ENCODE results near the gene GYPC.

DNA sequence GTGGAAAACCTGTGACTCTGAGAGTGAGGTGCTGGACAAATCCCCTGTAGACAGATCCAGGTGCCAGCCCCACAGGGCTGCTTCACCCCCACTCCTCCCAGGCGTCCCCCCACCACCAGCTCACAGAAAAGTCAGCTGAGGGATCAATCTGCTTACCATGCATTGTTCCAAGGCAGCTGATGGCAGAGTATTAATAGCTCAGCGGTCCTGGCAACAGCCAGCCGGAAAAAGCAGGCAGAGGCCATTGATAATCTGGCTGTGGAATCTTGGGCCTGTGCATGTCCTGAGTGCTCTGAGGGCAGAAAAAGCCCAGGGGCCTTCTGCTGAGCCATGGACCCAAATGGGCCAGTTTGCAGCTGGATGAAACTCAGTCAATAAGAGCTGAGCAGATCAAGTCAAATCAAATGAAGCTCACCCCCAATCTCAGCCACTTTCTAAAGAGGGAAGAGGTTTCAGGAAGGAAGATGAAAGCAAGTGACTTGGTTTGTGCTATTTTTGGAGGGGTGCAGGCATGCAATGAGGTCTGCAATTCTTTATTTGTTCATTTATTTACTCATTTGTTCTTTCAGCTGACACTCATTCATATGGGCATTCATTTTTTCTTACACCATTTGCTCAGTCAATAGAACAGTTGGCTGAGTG is 63.4 kb downstream of the GYPC start:
- TF ChIP-seq, protein P1, sequence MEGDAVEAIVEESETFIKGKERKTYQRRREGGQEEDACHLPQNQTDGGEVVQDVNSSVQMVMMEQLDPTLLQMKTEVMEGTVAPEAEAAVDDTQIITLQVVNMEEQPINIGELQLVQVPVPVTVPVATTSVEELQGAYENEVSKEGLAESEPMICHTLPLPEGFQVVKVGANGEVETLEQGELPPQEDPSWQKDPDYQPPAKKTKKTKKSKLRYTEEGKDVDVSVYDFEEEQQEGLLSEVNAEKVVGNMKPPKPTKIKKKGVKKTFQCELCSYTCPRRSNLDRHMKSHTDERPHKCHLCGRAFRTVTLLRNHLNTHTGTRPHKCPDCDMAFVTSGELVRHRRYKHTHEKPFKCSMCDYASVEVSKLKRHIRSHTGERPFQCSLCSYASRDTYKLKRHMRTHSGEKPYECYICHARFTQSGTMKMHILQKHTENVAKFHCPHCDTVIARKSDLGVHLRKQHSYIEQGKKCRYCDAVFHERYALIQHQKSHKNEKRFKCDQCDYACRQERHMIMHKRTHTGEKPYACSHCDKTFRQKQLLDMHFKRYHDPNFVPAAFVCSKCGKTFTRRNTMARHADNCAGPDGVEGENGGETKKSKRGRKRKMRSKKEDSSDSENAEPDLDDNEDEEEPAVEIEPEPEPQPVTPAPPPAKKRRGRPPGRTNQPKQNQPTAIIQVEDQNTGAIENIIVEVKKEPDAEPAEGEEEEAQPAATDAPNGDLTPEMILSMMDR (conservative IDR thresholded peaks at IDR 0.05; ENCODE audit: low read depth, low read length): no peak
- TF ChIP-seq POLR2A (IDR thresholded peaks at IDR 0.05; ENCODE audit: low read depth, low read length) (no peak), BHLHE40 (IDR thresholded peaks at IDR 0.05; ENCODE audit: low read depth, low read length) (no peak), CHD1 (IDR thresholded peaks at IDR 0.05; ENCODE audit: low read depth, low read length) (no peak)
